Peyer's patch (tissue), 4 donors: Measurements from ENCODE around the gene MPLKIP. TPM values are rescaled to one million over a fixed set of nuclear protein-coding genes. Genes with fewer than 3 reads are reported as not detected.

Source experiments
- DNase-seq, 3 donors: peaks; one replicate each; pipeline ENCODE4 v3.0.0-alpha.2; 2017 to 2019
- H3K27ac ChIP-seq, 4 donors: fragments of 200-600 bp; sonication (generic); one replicate each; pipeline ENCODE4 v1.5.1; 2016 to 2019
- H3K27me3 ChIP-seq, 2 donors: fragments of 200-600 bp; sonication (generic); one replicate each; pipeline ENCODE4 v1.5.1; 2019
- H3K36me3 ChIP-seq, 3 donors: fragments of 200-600 bp; sonication (generic); one replicate each; pipeline ENCODE4 v1.5.1; 2016 to 2019
- H3K4me1 ChIP-seq, 4 donors: fragments of 200-600 bp; sonication (generic); one replicate each; pipeline ENCODE4 v1.5.1; 2016 to 2019
- H3K4me3 ChIP-seq, 4 donors: fragments of 200-600 bp; sonication (generic); 1 replicate in 3 of 4; 2 replicates in 1 of 4; pipeline ENCODE4 v1.5.1; 2016 to 2019; ENCODE audit warnings: mild to moderate bottlenecking in 1 of 4
- H3K9me3 ChIP-seq, 4 donors: fragments of 200-600 bp; sonication (generic); one replicate each; pipeline ENCODE4 v1.5.1; 2016 to 2019; ENCODE audit warnings: mild to moderate bottlenecking in 1 of 4
- POLR2A ChIP-seq, 2 donors: fragments of 450-650 bp; IDR thresholded peaks; one replicate each; pipeline ENCODE4 v1.5.1; 2017; ENCODE audit warnings: antibody characterized with exemption in 2 of 2, mild to moderate bottlenecking in 2 of 2, moderate library complexity in 2 of 2
- total RNA-seq, 4 donors: library from RNA; depleted of rRNA; stranded (reverse); fragments of >200 nt; gene quantifications; one replicate each; pipeline ENCODE4 v1.1.0, GENCODE V29; 2016
- TF ChIP-seq, protein P1 (sequence below), 6 experiments: fragments of 450-650 bp in 4 of 6; fragments of 200-600 bp in 2 of 6; sonication (generic) in 1 of 6; IDR thresholded peaks; one replicate each; pipeline ENCODE4 v1.5.1; 2017 to 2019; ENCODE audit warnings: antibody characterized with exemption in 6 of 6, mild to moderate bottlenecking in 3 of 6, moderate library complexity in 1 of 6

The MPLKIP gene
- total RNA-seq, 4 donors from 2014 or later: 8.3 to 17.1 (median 16.8) TPM

DNA sequence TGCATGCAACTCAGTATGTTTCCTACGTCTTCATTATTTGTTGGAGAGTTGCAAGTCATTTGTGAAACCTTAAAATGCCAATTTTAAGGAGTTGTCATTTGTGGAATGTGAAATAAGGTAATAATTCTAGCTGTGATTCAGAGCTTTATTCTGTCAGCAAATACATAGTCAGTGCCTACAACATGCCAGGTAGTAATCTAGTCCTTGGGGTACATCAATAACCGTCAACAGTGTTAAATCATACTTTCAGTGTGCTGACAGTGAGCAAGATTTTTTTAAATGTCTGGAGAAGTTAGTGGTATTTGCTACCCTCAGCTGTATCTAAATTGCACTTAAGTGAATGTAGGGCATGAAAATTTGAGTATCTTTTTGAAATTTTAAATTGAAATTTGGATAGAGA, 36.7 kb downstream of the MPLKIP start:
- Histone ChIP-seq H3K4me3 (no peak overlapping the region), H3K9me3 (no peaks in the 10 kb centered on the region), H3K36me3 (peaks cover 0 to 25% (median 0%) of the 10 kb centered on the region in 3 donors), H3K27me3 (no peaks in the 10 kb centered on the region), H3K27ac (no peak overlapping the region), H3K4me1 (no peaks in the 10 kb centered on the region)
- TF ChIP-seq POLR2A (IDR thresholded peaks at IDR 0.05): no peak
- TF ChIP-seq, protein P1, sequence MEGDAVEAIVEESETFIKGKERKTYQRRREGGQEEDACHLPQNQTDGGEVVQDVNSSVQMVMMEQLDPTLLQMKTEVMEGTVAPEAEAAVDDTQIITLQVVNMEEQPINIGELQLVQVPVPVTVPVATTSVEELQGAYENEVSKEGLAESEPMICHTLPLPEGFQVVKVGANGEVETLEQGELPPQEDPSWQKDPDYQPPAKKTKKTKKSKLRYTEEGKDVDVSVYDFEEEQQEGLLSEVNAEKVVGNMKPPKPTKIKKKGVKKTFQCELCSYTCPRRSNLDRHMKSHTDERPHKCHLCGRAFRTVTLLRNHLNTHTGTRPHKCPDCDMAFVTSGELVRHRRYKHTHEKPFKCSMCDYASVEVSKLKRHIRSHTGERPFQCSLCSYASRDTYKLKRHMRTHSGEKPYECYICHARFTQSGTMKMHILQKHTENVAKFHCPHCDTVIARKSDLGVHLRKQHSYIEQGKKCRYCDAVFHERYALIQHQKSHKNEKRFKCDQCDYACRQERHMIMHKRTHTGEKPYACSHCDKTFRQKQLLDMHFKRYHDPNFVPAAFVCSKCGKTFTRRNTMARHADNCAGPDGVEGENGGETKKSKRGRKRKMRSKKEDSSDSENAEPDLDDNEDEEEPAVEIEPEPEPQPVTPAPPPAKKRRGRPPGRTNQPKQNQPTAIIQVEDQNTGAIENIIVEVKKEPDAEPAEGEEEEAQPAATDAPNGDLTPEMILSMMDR (IDR thresholded peaks at IDR 0.05): no peak
- no peak for DNase-seq

DNA sequence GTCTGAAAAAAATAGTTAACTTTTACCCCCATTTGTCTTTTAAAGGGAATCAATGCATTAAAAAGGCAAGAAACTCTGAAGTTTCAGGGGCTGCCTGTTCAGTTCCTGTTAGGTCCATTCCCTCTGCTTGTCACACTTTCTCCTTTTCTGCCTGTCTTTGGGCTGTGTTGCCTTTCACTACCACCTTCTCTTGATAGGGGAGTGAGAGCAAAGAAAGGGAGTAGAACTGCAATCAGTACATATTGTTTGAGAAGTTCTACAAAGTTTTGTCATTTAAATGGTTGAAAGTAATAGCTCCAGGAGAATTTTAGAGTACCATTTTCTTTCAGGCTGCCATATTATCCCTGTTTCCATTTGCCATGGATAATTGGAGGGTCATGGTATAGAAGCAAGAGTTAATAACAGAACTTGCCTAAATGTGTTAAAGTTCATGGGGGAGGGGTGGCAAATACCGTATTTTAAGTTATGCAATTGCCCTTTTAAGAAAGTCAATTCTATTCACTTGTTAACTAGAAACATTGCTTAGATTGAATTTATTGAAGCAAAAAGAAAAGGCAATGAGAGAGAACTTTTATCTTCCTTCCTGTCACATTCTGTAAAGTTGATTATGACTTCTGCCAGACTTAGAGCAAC, 38.6 kb downstream of the MPLKIP start:
- no peak for DNase-seq
- H3K4me3 ChIP-seq: no peak overlapping the region
- H3K27me3 ChIP-seq: no peaks in the 10 kb centered on the region
- H3K27ac ChIP-seq: no peak overlapping the region
- no peaks in the 10 kb centered on the region for H3K9me3 ChIP-seq
- H3K4me1 ChIP-seq: no peaks in the 10 kb centered on the region
- TF ChIP-seq, protein P1 (IDR thresholded peaks at IDR 0.05): no peak
- no peak for TF ChIP-seq POLR2A (IDR thresholded peaks at IDR 0.05)
- H3K36me3 ChIP-seq: peaks cover 0 to 42% (median 0%) of the 10 kb centered on the region in 3 donors

DNA sequence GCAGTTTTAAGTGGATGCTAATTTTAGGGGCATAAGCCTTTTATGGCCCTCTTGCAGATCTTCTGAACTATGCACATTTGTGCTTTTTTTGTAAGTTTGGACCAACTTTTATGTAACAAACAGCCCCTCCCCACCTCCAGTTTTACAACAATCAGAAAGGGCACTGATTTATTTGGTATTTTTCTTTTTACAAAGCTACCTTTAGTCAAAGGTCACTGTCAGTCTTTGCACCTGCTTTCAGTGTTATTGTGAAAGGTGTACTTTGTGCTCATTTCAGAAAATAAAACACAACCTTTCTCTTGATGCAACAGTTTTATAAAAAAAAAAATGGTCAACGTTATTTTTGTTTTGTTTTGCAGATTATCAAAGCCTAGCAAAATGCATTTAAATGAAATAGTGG, 39.2 kb downstream of the MPLKIP start:
- Histone ChIP-seq H3K4me1 (no peaks in the 10 kb centered on the region), H3K27me3 (no peaks in the 10 kb centered on the region), H3K9me3 (no peaks in the 10 kb centered on the region), H3K36me3 (peaks cover 0 to 48% (median 0%) of the 10 kb centered on the region in 3 donors), H3K27ac (no peak overlapping the region), H3K4me3 (no peak overlapping the region)
- TF ChIP-seq POLR2A (IDR thresholded peaks at IDR 0.05): no peak
- TF ChIP-seq, protein P1 (IDR thresholded peaks at IDR 0.05): no peak
- no peak for DNase-seq

DNA sequence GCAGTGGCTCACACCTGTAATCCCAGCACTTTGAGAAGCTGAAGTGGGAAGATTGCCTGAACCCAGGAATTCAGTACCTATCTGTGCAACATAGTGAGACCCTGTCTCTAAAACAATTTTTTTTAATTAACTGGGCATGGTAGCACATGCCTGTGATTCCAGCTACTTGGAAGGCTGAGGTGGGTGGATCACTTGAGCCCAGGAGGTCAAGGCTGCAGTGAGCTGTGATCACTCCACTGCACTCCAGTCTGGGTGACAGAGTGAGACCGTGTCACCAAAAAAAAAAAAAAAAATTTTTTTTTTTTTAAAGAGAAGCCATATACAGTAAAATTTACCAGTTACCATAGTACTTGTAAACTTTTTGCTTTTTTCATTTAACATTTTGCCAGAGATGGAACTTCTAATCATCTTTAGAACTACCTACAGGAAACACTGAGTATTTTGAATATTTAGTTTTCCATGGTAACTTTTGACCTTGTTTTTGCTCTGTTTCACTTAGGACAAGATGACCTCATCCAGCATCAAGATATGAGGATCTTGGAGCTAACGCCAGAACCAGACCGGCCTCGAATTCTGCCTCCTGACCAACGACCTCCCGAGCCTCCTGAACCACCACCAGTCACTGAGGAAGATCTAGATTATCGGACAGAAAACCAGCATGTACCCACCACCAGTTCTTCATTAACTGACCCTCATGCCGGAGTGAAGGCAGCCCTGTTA, 40.6 kb downstream of the MPLKIP start:
- H3K36me3 ChIP-seq: peaks cover 0 to 61% (median 0%) of the 10 kb centered on the region in 3 donors
- H3K27ac ChIP-seq: no peak overlapping the region
- H3K4me1 ChIP-seq: no peaks in the 10 kb centered on the region
- no peaks in the 10 kb centered on the region for H3K9me3 ChIP-seq
- no peak overlapping the region for H3K4me3 ChIP-seq
- H3K27me3 ChIP-seq: no peaks in the 10 kb centered on the region
- TF ChIP-seq, protein P1 (IDR thresholded peaks at IDR 0.05): no peak
- TF ChIP-seq POLR2A (IDR thresholded peaks at IDR 0.05): no peak
- no peak for DNase-seq

DNA sequence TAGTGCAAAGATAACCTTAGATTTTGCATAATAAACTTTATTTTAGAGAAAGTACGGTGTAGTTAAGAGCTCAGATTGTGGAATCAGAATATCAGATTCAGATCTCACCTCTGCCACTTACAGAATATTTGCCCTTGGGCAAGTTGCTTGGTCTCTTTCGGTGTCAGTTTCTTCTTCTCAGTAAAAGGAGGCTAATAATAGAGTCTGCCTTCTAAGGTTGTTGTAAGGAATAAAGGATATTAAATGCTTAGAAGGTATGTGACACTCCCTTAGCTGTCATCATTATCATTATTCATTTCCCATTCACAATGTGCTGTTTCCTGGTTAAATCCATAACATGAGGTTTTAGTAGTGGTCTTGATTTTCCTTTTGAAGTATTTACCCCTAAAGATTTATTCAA, 42.2 kb downstream of the MPLKIP start:
- Histone ChIP-seq H3K4me1 (no peaks in the 10 kb centered on the region), H3K36me3 (peaks cover 0 to 75% (median 0%) of the 10 kb centered on the region in 3 donors), H3K9me3 (no peaks in the 10 kb centered on the region), H3K27ac (no peak overlapping the region), H3K4me3 (no peak overlapping the region), H3K27me3 (no peaks in the 10 kb centered on the region)
- no peak for DNase-seq
- TF ChIP-seq, protein P1 (IDR thresholded peaks at IDR 0.05): no peak
- no peak for TF ChIP-seq POLR2A (IDR thresholded peaks at IDR 0.05)
